ENCODE measurements around the gene GALNT1. TPM values are rescaled to one million over a fixed set of nuclear protein-coding genes. Genes with fewer than 3 reads are reported as not detected.

GALNT1 gene
- total RNA-seq, 1 donor from 2014 or later = 37.5 TPM

GRCh38 chr18:35619464-35619863 lies 37.9 kb downstream of the GALNT1 start:
- no peak overlapping the region for H3K27ac ChIP-seq
- no peak for TF ChIP-seq CTCF (IDR thresholded peaks at IDR 0.05)
- no peak overlapping the region for H3K4me3 ChIP-seq
- no peak for DNase-seq (ENCODE audit: low spot score in 2 of 2)
- H3K9me3 ChIP-seq = peaks cover 0 to 5% of the 10 kb centered on the region in 2 donors
- H3K27me3 ChIP-seq = no peaks in the 10 kb centered on the region
- no peaks in the 10 kb centered on the region for H3K4me1 ChIP-seq
- intact Hi-C loops (cut with DNase I) = no loop called here
- no peaks in the 10 kb centered on the region for H3K36me3 ChIP-seq

- peaks cover 0 to 5% of the 10 kb centered on the region in 2 donors for H3K9me3 ChIP-seq
- H3K4me1 ChIP-seq = no peaks in the 10 kb centered on the region
- H3K36me3 ChIP-seq = no peaks in the 10 kb centered on the region
- H3K27ac ChIP-seq = no peak overlapping the region
- no peak overlapping the region for H3K4me3 ChIP-seq
- no peaks in the 10 kb centered on the region for H3K27me3 ChIP-seq
- intact Hi-C loops (cut with DNase I) = no loop called here
- DNase-seq (ENCODE audit: low spot score in 2 of 2) = no peak
- no peak for TF ChIP-seq CTCF (IDR thresholded peaks at IDR 0.05)
These were observed 38.4 kb downstream of the GALNT1 start for GRCh38 chr18:35619941-35620340.

- intact Hi-C loops (cut with DNase I) = no loop called here
- no peak for TF ChIP-seq CTCF (IDR thresholded peaks at IDR 0.05)
- no peaks in the 10 kb centered on the region for H3K27me3 ChIP-seq
- H3K9me3 ChIP-seq = peaks cover 0 to 11% of the 10 kb centered on the region in 2 donors
- H3K4me3 ChIP-seq = no peak overlapping the region
- no peaks in the 10 kb centered on the region for H3K4me1 ChIP-seq
- no peak for DNase-seq (ENCODE audit: low spot score in 2 of 2)
- H3K27ac ChIP-seq = no peak overlapping the region
- no peaks in the 10 kb centered on the region for H3K36me3 ChIP-seq
These were observed 39.2 kb downstream of the GALNT1 start for GRCh38 chr18:35620765-35621164.

- Histone ChIP-seq H3K4me3 (no peak overlapping the region), H3K27ac (no peak overlapping the region), H3K36me3 (peaks cover 0 to 4% of the 10 kb centered on the region in 2 donors), H3K4me1 (no peaks in the 10 kb centered on the region), H3K27me3 (no peaks in the 10 kb centered on the region), H3K9me3 (peaks cover 0 to 28% of the 10 kb centered on the region in 2 donors)
- DNase-seq (ENCODE audit: low spot score in 2 of 2) = no peak
- intact Hi-C loops (cut with DNase I) = no loop called here
- no peak for TF ChIP-seq CTCF (IDR thresholded peaks at IDR 0.05)
These were observed 41.7 kb downstream of the GALNT1 start for GRCh38 chr18:35623255-35623654.

GRCh38 chr18:35624146-35624545 lies 42.6 kb downstream of the GALNT1 start:
- no peaks in the 10 kb centered on the region for H3K4me1 ChIP-seq
- peaks cover 0 to 6% of the 10 kb centered on the region in 2 donors for H3K36me3 ChIP-seq
- no peaks in the 10 kb centered on the region for H3K27me3 ChIP-seq
- no peak for TF ChIP-seq CTCF (IDR thresholded peaks at IDR 0.05)
- H3K4me3 ChIP-seq = no peak overlapping the region
- DNase-seq (ENCODE audit: low spot score in 2 of 2) = no peak
- intact Hi-C loops (cut with DNase I) = no loop called here
- no peak overlapping the region for H3K27ac ChIP-seq
- peaks cover 0 to 28% of the 10 kb centered on the region in 2 donors for H3K9me3 ChIP-seq

GRCh38 chr18:35625232-35625631 lies 43.7 kb downstream of the GALNT1 start:
- Histone ChIP-seq H3K27ac (no peak overlapping the region), H3K27me3 (no peaks in the 10 kb centered on the region), H3K4me1 (no peaks in the 10 kb centered on the region), H3K36me3 (peaks cover 0 to 6% of the 10 kb centered on the region in 2 donors), H3K9me3 (peaks cover 0 to 28% of the 10 kb centered on the region in 2 donors), H3K4me3 (no peak overlapping the region)
- intact Hi-C loops (cut with DNase I) = no loop called here
- TF ChIP-seq CTCF (IDR thresholded peaks at IDR 0.05) = no peak
- DNase-seq (ENCODE audit: low spot score in 2 of 2) = no peak
